Measurements from ENCODE around the gene ZHX3. TPM values are rescaled to one million over a fixed set of nuclear protein-coding genes. Genes with fewer than 3 reads are reported as not detected.

ZHX3 gene
- total and polyA plus RNA-seq, 2 of the 13 experiments (the other 11 are each of a cell fraction or from before 2014, with no cell fraction given): 8.4 to 11.7 TPM

DNA sequence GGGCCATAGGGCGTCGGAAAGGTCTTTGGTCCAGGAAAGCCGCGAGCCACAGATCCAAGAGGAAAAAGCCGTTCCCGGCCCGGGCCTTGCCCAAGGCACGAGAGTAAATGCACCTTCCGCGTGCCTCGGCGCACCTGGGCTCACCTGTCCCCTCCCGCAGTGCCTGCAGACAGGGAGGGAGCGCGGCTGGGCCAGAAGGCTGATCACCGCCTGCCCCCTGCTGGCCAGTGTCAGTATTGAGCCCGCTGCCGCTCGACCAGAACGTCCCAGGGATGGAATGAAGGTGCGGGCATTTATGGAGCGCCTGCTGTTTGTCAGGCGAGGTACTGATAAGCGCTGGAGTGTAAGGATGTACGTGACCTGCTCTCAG, 22.4 kb upstream of the ZHX3 start (continued):
- TF ChIP-seq, protein P1, sequence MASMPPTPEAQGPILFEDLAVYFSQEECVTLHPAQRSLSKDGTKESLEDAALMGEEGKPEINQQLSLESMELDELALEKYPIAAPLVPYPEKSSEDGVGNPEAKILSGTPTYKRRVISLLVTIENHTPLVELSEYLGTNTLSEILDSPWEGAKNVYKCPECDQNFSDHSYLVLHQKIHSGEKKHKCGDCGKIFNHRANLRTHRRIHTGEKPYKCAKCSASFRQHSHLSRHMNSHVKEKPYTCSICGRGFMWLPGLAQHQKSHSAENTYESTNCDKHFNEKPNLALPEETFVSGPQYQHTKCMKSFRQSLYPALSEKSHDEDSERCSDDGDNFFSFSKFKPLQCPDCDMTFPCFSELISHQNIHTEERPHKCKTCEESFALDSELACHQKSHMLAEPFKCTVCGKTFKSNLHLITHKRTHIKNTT (CRISPR knock-in tag; IDR thresholded peaks at IDR 0.05): no peak
- no peak for TF ChIP-seq ZFX (CRISPR knock-in tag; IDR thresholded peaks at IDR 0.05; ENCODE audit: low read depth)
- TF ChIP-seq ZNF572 (CRISPR knock-in tag; IDR thresholded peaks at IDR 0.05): peak; percentile 98; the same call in 1 of the 2 replicates
- peak; percentile 89 for TF ChIP-seq ZNF605 (CRISPR knock-in tag; IDR thresholded peaks at IDR 0.05)
- TF ChIP-seq ZSCAN25 (CRISPR knock-in tag; IDR thresholded peaks at IDR 0.05): no peak
- TF ChIP-seq ZNF205 (CRISPR knock-in tag; IDR thresholded peaks at IDR 0.05): peak; percentile 16; the same call in 1 of the 2 replicates
- TF ChIP-seq, protein P2, sequence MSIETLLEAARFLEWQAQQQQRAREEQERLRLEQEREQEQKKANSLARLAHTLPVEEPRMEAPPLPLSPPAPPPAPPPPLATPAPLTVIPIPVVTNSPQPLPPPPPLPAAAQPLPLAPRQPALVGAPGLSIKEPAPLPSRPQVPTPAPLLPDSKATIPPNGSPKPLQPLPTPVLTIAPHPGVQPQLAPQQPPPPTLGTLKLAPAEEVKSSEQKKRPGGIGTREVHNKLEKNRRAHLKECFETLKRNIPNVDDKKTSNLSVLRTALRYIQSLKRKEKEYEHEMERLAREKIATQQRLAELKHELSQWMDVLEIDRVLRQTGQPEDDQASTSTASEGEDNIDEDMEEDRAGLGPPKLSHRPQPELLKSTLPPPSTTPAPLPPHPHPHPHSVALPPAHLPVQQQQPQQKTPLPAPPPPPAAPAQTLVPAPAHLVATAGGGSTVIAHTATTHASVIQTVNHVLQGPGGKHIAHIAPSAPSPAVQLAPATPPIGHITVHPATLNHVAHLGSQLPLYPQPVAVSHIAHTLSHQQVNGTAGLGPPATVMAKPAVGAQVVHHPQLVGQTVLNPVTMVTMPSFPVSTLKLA (IDR thresholded peaks at IDR 0.05): no peak
- TF ChIP-seq MXI1 (IDR thresholded peaks at IDR 0.05; ENCODE audit: borderline replicate concordance, low read depth, low read length): peak; percentile 47; the same call in 1 of the 3 replicates
- peak; percentile 71; the same call in 1 of the 2 replicates for TF ChIP-seq KLF6 (CRISPR knock-in tag; IDR thresholded peaks at IDR 0.05)
- TF ChIP-seq NCOA2 (CRISPR knock-in tag; IDR thresholded peaks at IDR 0.05): peak; percentile 39; the same call in 1 of the 2 replicates
- TF ChIP-seq, protein P3, sequence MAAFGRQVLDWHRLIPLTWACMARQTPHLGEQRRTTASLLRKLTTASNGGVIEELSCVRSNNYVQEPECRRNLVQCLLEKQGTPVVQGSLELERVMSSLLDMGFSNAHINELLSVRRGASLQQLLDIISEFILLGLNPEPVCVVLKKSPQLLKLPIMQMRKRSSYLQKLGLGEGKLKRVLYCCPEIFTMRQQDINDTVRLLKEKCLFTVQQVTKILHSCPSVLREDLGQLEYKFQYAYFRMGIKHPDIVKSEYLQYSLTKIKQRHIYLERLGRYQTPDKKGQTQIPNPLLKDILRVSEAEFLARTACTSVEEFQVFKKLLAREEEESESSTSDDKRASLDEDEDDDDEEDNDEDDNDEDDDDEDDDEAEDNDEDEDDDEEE (CRISPR knock-in tag; IDR thresholded peaks at IDR 0.05): peak; percentile 85; the same call in 1 of the 2 replicates
- peak; percentile 89 for TF ChIP-seq JARID2 (CRISPR knock-in tag; IDR thresholded peaks at IDR 0.05; ENCODE audit: insufficient replicate concordance)
- no peak for TF ChIP-seq SOX6 (IDR thresholded peaks at IDR 0.05)
- peak; percentile 44; the same call in 1 of the 2 replicates for TF ChIP-seq SOX6 (CRISPR knock-in tag; IDR thresholded peaks at IDR 0.05)
- TF ChIP-seq PCBP2 (optimal IDR thresholded peaks at IDR 0.05; ENCODE audit: low read depth, low read length, poor library complexity, severe bottlenecking): no peak
- TF ChIP-seq CBX1 (IDR thresholded peaks at IDR 0.05; ENCODE audit: low read depth): peak; percentile 56
- 0 out of 2 replicates have a peak, but pooled peaks have one; percentile 55 for TF ChIP-seq RNF2 (conservative IDR thresholded peaks at IDR 0.05; ENCODE audit: low read depth)
- TF ChIP-seq NFKBIZ (CRISPR knock-in tag; IDR thresholded peaks at IDR 0.05): peak; percentile 61; the same call in 1 of the 2 replicates
- peak; percentile 89 for TF ChIP-seq TEAD3 (CRISPR knock-in tag; optimal IDR thresholded peaks at IDR 0.05; ENCODE audit: borderline replicate concordance)
- TF ChIP-seq SAFB2 (CRISPR knock-in tag; IDR thresholded peaks at IDR 0.05; ENCODE audit: borderline replicate concordance, low read depth): peak; percentile 70; the same call in 1 of the 2 replicates
- peak; percentile 89 for TF ChIP-seq FOXC1 (CRISPR knock-in tag; IDR thresholded peaks at IDR 0.05; ENCODE audit: borderline replicate concordance)
- TF ChIP-seq, protein P4, sequence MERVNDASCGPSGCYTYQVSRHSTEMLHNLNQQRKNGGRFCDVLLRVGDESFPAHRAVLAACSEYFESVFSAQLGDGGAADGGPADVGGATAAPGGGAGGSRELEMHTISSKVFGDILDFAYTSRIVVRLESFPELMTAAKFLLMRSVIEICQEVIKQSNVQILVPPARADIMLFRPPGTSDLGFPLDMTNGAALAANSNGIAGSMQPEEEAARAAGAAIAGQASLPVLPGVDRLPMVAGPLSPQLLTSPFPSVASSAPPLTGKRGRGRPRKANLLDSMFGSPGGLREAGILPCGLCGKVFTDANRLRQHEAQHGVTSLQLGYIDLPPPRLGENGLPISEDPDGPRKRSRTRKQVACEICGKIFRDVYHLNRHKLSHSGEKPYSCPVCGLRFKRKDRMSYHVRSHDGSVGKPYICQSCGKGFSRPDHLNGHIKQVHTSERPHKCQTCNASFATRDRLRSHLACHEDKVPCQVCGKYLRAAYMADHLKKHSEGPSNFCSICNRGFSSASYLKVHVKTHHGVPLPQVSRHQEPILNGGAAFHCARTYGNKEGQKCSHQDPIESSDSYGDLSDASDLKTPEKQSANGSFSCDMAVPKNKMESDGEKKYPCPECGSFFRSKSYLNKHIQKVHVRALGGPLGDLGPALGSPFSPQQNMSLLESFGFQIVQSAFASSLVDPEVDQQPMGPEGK (CRISPR knock-in tag; IDR thresholded peaks at IDR 0.05): peak; percentile 95
- peak; percentile 78 for TF ChIP-seq ZNF891 (CRISPR knock-in tag; IDR thresholded peaks at IDR 0.05)
